Adipocyte (in vitro differentiated cells): ENCODE data around the gene ZMIZ1.

ENCODE experiments used
- DNase-seq: peaks from one replicate; pipeline ENCODE4 v3.0.0-alpha.2; 2015; ENCODE audit warnings: low read depth
- H3K27me3 ChIP-seq: replicated peaks from 2 replicates; pipeline ENCODE4 v1.7.0; 2013; ENCODE audit warnings: mild to moderate bottlenecking, low read length, moderate library complexity; ENCODE audit not compliant: control insufficient read depth, insufficient read depth
- H3K36me3 ChIP-seq: 2 replicates; pipeline ENCODE4 v1.7.0; 2013; ENCODE audit warnings: low read length, mild to moderate bottlenecking, moderate library complexity; ENCODE audit not compliant: control insufficient read depth, insufficient read depth, severe bottlenecking
- H3K4me1 ChIP-seq: 2 replicates; pipeline ENCODE4 v1.7.0; 2013; ENCODE audit warnings: mild to moderate bottlenecking, low read length, moderate library complexity; ENCODE audit not compliant: control insufficient read depth, insufficient read depth
- H3K4me3 ChIP-seq: 2 replicates; pipeline ENCODE4 v1.7.0; 2013; ENCODE audit warnings: mild to moderate bottlenecking, low read length, moderate library complexity
- H3K9ac ChIP-seq: 2 replicates; pipeline ENCODE4 v1.7.0; 2013; ENCODE audit warnings: mild to moderate bottlenecking, low read length, moderate library complexity
- H3K9me3 ChIP-seq: 2 replicates; pipeline ENCODE4 v1.7.0; 2013; ENCODE audit warnings: mild to moderate bottlenecking, low read length, moderate library complexity; ENCODE audit not compliant: control insufficient read depth

Gene ZMIZ1

GRCh38 chr10:79131836-79132631 lies 63.3 kb downstream of the ZMIZ1 start:
- no peaks in the 10 kb centered on the region for H3K9me3 ChIP-seq
- peaks cover 51% of the 10 kb centered on the region for H3K4me1 ChIP-seq
- peaks cover 69% of the 10 kb centered on the region for H3K36me3 ChIP-seq
- H3K9ac ChIP-seq = no peak overlapping the region
- DNase-seq = no peak
- no peaks in the 10 kb centered on the region for H3K27me3 ChIP-seq
- H3K4me3 ChIP-seq = no peak overlapping the region

GRCh38 chr10:79132681-79133381 lies 64.1 kb downstream of the ZMIZ1 start:
- no peaks in the 10 kb centered on the region for H3K9me3 ChIP-seq
- no peak overlapping the region for H3K4me3 ChIP-seq
- no peaks in the 10 kb centered on the region for H3K27me3 ChIP-seq
- peak overlapping the region; percentile 33 for H3K9ac ChIP-seq
- no peak for DNase-seq
- peaks cover 51% of the 10 kb centered on the region for H3K4me1 ChIP-seq
- peaks cover 69% of the 10 kb centered on the region for H3K36me3 ChIP-seq

GRCh38 chr10:79133416-79133815 lies 64.7 kb downstream of the ZMIZ1 start:
- no peaks in the 10 kb centered on the region for H3K27me3 ChIP-seq
- peaks cover 55% of the 10 kb centered on the region for H3K4me1 ChIP-seq
- peaks cover 64% of the 10 kb centered on the region for H3K36me3 ChIP-seq
- no peak overlapping the region for H3K4me3 ChIP-seq
- no peaks in the 10 kb centered on the region for H3K9me3 ChIP-seq
- no peak for DNase-seq
- H3K9ac ChIP-seq = peak overlapping the region; percentile 33

GRCh38 chr10:79135790-79136189 lies 67.0 kb downstream of the ZMIZ1 start:
- Histone ChIP-seq H3K27me3 (no peaks in the 10 kb centered on the region), H3K9me3 (no peaks in the 10 kb centered on the region), H3K36me3 (peaks cover 59% of the 10 kb centered on the region), H3K4me3 (no peak overlapping the region), H3K4me1 (peaks cover 57% of the 10 kb centered on the region), H3K9ac (no peak overlapping the region)
- DNase-seq = no peak

- Histone ChIP-seq H3K9me3 (no peaks in the 10 kb centered on the region), H3K27me3 (no peaks in the 10 kb centered on the region), H3K4me1 (peaks cover 61% of the 10 kb centered on the region), H3K36me3 (peaks cover 59% of the 10 kb centered on the region), H3K4me3 (no peak overlapping the region), H3K9ac (peak overlapping the region; percentile 79)
- no peak for DNase-seq
Observed at GRCh38 chr10:79136236-79137005, 67.7 kb downstream of the ZMIZ1 start.

GRCh38 chr10:79137300-79137756 lies 68.6 kb downstream of the ZMIZ1 start:
- peak overlapping the region; percentile 79 for H3K9ac ChIP-seq
- no peaks in the 10 kb centered on the region for H3K9me3 ChIP-seq
- H3K36me3 ChIP-seq = peaks cover 53% of the 10 kb centered on the region
- no peaks in the 10 kb centered on the region for H3K27me3 ChIP-seq
- H3K4me1 ChIP-seq = peaks cover 70% of the 10 kb centered on the region
- DNase-seq = no peak
- no peak overlapping the region for H3K4me3 ChIP-seq

- peaks cover 53% of the 10 kb centered on the region for H3K36me3 ChIP-seq
- no peak for DNase-seq
- no peak overlapping the region for H3K4me3 ChIP-seq
- peak overlapping the region; percentile 79 for H3K9ac ChIP-seq
- peaks cover 75% of the 10 kb centered on the region for H3K4me1 ChIP-seq
- no peaks in the 10 kb centered on the region for H3K27me3 ChIP-seq
- no peaks in the 10 kb centered on the region for H3K9me3 ChIP-seq
Observed at GRCh38 chr10:79137826-79138225, 69.1 kb downstream of the ZMIZ1 start.

GRCh38 chr10:79138449-79139123 lies 69.8 kb downstream of the ZMIZ1 start:
- H3K9ac ChIP-seq = peak overlapping the region; percentile 79
- peaks cover 53% of the 10 kb centered on the region for H3K36me3 ChIP-seq
- H3K4me1 ChIP-seq = peaks cover 75% of the 10 kb centered on the region
- peak overlapping the region; percentile 44 for H3K4me3 ChIP-seq
- no peak for DNase-seq
- no peaks in the 10 kb centered on the region for H3K9me3 ChIP-seq
- no peaks in the 10 kb centered on the region for H3K27me3 ChIP-seq

GRCh38 chr10:79139124-79139835 lies 70.5 kb downstream of the ZMIZ1 start:
- Histone ChIP-seq H3K4me1 (peaks cover 75% of the 10 kb centered on the region), H3K27me3 (no peaks in the 10 kb centered on the region), H3K9ac (peak overlapping the region; percentile 79), H3K9me3 (no peaks in the 10 kb centered on the region), H3K4me3 (peak overlapping the region; percentile 44), H3K36me3 (peaks cover 53% of the 10 kb centered on the region)
- peak; percentile 86 for DNase-seq

- Histone ChIP-seq H3K27me3 (no peaks in the 10 kb centered on the region), H3K9me3 (no peaks in the 10 kb centered on the region), H3K4me1 (peaks cover 77% of the 10 kb centered on the region), H3K9ac (peak overlapping the region; percentile 79), H3K36me3 (peaks cover 57% of the 10 kb centered on the region), H3K4me3 (peak overlapping the region; percentile 39)
- DNase-seq = no peak
Observed at GRCh38 chr10:79140085-79140793, 71.5 kb downstream of the ZMIZ1 start.
